NCI-H128 (cell line): ENCODE measurements around the gene TMA7B.
"Not testable (repeated sequence)": the region's sequence is repeated elsewhere in the genome, so short reads cannot be mapped to it uniquely, and the experiment has no call there.

Experiments used
- DNase-seq: peaks from one replicate; lab custom pipeline; 2025; ENCODE audit not compliant: unreplicated experiment; lab: John Stamatoyannopoulos, UW

The TMA7B gene

DNA sequence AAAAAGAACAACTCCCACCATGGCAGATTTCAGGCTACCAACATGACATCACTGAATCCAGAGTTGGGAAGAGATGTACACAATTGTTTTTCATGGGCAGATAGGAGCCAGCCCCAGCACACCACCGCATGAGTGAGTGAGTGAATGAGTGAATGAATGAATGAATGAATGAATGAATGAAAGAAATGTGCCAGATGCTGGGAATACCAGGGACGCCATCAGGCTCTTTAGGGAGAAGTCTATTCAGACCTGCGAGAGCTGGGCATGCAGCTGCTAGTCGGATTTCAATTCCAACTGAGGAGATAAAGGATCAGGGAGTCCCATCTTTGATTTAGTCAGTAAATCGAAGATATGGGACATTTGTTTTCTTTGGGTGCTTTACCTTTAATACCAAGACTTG lies 19.3 kb downstream of the TMA7B start:
- no peak for DNase-seq

DNA sequence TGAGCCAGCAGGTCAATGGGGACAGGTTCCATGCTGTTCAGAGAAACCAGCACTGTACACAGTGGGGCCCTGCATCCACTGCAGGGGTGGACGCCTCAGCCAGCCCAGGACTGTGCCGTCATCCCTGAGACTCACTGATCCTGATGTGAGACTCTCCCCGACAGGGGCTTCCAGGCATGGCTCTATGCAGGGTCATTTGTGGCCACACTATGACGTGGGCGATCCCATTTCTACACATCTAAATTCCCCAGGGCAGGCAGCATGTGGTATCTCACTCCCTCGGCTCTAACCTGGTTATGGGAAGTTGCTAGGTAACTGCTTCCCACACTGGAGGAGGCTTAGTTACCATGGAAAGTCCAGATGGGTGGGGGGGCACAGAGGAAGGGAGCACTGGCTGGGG lies 20.4 kb downstream of the TMA7B start:
- DNase-seq: no peak

DNA sequence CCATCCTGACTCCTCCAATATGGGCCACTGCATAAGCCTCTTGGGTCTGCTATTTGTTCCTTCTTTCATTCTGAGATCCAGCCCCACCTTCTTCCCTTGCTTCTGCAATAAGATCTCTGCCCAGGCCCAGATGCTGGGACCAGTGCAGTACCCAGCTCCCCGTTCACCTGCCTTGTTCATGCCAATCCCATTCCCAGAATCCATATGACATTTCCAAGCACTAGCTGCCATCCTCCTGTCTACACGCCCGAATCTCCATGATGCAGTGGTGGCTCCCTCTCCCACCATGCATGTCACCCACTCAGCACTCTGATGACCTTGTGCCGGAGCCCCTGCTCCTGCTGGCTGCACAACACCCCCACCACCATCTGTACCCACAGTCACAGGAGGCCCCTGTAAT lies 23.1 kb downstream of the TMA7B start:
- no peak for DNase-seq

DNA sequence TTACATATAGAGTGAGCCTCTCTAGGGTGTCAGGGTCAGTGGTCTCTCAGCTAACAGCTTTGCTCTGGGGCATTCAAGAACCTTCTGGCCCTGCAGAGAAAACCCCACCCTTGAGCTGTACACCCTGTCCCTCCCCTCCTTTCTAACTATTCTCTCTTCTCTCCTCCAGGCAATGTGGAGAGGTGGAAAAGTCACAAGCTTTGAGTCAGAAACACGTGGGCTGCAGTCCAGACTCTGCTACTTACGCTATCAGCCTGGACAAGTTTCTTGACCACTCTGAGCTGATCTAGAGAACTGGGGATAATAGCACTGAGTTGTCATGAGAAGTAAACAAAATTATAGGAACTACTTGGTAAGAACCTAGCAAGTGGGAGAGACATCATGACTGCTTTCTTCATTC lies 23.8 kb downstream of the TMA7B start:
- no peak for DNase-seq

DNA sequence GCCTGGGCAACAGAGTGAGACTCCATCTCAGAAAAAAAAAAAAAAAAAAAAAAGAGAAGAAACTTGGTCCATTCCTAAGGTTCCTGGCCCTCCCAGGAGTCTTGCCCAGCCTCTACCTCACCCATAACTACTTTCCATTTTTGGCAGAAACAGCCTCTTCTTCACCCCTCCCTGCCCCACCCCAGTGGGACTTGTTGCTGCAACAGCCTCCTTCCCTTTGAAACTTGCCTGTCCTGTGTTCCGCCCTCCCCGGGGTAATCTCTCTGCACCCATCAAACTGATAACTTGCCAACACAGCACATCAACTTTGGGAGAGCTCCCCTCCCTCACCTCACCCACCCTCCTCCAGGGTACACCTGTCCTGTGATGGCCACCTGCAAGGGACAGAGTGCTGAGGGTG lies 24.5 kb downstream of the TMA7B start:
- no peak for DNase-seq

DNA sequence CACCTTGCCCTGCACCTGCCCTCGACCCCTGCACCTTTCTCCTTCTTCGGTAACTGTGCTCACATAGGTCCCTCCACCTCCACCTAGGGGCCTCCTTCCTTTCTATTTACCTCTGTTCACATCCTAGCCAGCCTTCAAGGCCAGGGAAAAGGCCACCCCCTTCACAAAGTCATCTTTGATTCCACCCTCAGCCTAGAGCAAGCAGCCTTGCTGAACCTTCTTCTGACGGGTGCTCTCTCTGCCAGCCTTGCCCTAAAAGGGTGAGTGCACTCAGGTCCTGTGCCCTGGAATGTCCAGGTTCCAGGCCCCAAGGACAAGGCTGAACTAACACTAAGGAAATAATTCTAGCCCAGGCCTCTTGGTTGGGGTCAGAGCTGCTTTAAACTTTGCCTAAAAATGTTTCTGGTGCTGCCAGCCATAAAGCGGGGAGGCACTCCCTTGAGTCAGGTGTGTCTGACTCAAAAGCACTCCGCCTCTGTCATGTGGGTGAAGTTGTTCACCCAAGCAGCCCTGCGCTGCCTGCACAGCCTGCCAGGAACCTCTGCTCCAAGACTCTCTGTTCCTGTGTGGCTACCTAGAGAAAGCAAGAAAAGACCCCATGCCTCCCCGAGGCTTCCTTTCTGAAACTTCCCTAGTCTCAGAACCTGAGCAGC lies 25.3 kb downstream of the TMA7B start:
- no peak for DNase-seq

DNA sequence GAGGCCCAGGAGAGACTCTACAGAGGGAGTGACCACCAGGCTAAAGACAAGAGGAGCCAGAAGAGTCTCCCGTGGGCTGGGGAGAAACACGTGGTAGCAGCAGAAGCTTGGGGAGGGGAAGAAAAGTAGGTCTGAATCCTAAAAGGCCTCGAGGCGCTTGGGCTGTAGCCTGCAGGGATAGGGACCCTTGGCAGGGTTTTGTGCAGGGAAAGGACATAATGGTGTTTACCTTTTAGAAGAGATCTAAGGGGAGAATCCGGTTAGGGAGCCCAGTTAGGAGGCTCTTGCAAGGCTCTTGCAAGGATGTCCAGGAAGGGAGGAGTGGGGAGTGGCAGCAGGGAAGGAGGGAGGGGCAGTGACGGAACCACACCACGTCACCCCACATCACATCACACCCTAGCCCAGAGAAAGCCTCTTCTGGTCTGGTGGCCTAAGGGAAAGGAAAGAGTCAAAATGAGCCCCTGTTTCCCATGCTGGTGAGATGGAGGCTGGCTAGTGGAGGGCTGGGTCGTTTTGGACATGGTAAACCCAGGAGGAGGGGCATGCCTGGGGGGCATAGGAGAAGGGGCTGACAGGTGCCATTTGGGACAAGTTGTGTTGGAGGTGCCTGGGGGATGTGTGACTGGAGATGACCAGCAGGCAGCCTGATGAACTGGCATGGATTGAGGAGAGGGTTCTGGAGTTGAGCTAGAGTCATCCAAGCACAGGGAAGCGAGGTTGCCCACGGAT lies 28.4 kb downstream of the TMA7B start:
- no peak for DNase-seq

DNA sequence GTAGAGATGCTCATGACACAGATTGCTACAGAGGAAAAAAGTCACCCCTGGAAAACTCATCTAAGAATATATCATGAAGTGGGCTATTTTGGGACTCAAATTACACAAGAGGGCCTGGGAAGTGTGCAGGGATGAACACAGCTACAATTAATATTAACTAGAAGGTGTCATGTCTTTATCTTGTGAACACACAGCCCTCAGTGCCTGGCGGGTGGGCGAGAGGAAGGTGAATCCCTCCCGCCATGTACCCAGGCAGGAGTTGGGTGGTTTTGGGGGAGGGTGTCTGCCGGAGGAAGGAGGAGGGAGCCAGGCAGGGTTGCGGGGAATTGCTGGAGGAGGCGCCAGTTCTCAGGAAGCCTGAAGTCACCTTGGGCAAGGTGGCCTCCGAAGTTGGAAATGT lies 29.4 kb downstream of the TMA7B start:
- DNase-seq: no peak

DNA sequence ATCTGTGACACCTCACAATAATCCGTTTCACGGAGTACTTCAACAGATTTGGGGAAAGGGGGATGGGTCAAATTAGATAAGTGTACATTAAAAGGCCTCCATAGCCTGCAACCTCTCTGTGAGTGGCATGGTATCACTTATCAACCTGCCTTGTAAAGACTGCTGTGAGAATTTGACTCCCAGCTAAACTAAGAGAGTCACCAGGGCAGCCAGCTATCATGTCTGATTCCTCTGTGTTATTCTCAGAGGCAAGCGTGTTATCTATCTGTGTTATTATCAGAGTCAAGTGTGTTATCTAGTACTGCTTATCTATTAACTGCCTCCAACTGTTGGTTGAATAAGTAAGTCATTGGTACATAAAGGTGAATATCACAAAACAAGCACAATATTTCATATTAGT lies 30.5 kb downstream of the TMA7B start:
- no peak for DNase-seq

DNA sequence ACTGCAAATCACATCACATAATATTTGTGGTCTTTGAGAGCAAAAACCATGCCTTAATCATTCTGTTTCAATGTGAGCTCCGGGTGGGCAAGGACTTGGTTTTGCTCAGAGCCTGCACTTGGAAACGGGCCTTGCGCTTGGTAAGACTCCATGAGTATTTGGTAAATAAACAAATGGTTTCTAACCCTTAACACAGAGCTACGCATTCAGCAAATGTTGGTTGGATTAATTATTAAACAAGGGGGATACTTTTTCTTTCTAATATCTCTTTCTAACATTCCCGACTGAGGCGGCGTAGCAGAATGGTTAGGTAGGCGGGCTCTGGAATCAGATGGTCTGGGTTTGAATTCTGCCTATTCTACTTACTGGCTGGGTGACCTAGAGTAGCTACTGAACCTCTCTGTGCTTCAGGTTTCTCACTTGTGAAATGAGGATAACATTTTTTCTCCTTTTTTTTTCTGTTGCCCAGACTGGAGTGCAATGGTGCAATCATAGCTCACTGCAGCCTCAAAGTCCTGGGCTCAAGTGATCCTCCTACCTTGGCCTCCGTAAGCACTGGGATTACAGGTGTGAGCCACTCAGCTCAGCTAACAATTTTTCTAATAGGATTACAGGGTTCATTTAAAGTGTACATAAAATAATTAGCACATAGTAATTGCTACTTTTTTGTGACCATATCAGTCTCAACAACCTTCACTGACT lies 31.1 kb downstream of the TMA7B start:
- no peak for DNase-seq

DNA sequence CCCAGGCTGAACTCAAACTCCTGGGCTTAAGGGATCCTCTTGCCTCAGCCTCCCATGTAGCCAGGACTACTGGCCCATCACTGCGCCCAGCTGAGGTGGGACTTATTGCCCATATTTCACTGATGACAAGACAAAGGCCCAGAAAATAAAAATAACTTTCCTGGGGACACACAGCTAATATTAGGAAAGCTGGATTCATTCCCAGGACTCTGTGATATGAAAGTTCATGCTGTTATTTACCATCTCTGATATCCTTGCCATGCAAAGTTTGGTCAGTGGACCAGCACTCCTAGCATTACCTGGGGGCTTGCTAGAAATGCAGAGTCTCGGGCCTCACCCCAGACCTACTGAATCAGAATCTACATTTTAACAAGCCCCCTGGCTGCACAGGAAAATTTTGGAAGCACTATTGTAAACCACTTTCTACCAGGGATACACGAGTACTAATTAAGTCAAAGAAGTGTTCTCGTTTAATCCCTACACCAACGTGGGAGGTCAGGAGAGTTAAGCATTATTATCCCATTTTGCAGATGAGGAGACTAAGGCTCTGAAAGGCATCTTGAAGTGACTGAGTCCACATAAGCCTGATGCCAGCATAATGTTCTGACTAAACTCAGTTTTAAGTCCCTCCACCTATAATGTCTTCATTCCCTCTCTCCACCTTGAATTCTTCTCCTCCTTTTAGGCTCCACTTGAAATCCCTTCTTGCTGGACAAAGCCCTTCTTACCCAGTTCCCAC lies 32.1 kb downstream of the TMA7B start:
- no peak for DNase-seq

DNA sequence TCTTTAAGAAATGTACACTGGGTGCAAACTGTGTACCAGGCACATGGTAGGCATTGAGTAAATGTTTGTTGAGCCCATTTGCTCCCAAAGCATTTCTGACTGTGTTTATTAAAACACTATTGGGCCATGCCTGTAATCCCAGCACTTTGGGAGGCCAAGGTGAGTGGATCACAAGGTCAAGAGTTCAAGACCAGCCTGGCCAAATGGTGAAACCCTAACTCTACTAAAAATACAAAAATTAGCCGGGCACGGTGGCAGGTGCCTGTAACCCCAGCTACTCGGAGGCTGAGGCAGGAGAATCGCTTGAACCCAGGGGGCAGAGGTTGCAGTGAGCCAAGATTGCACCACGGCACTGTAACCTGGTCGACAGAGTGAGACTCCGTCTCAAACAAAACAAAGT lies 32.7 kb downstream of the TMA7B start:
- DNase-seq: not testable (repeated sequence)

DNA sequence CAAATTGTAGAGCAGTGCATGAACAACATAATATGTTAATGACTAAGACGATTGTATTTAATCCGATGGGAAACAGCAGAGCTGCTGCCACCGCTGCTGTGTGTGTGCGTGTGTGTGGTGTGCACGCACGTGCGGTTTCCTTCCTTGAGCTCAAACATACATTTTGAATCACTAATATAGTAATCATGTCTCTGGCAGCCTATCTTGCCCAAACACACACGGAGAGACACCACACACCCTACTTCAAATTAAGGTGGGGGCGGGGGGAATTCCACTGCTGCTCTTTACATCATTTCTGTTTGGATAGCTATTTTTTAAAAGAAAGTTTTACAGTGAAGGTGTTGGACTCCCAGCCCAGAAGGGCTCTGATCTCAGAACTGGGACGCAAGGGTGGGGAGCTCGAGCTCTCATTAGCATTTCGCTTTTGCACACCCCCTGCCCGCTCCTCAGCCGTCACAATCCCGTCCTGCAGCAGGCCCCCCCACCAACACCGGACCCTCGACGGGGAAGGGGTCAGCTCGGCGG lies 33.9 kb downstream of the TMA7B start:
- DNase-seq: no peak

DNA sequence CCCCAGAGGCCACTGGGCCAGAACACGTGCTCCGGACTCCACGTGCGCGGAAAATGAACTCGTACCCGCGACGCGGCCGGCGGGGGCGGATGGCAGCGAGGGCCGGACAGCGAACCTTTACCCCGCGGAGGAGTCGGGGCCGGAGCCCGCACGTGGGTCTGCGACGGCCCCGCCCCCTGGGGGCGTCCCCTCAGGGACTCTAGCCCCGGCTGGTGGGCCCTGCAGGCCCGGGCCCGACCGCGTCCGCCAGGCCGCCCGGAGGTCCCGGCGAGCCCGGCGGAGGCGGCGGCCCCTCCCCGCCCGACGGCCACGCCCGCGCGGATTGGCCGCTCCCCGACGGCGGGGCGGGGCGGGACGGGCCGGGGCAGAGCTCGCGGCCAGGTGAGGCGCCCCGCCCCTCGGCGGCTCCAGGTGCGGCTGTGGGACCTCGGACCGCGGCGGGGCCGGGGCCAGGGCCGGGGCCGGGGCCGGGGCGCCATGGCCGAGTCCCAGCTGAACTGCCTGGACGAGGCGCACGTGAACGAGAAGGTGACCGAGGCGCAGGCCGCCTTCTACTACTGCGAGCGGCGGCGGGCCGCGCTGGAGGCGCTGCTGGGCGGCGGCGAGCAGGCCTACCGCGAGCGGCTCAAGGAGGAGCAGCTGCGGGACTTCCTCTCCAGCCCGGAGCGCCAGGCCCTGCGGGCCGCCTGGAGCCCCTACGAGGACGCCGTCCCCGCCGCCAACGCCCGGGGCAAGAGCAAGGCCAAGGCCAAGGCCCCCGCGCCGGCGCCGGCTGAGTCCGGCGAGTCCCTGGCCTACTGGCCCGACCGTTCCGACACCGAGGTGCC lies 34.6 kb downstream of the TMA7B start, which contains the start of gene FAM83F:
TSS of gene FAM83F (plus strand) at position 389 of the 827 bp plus-strand sequence. CDS start at position 478, 89 bp downstream.
- DNase-seq: no peak

DNA sequence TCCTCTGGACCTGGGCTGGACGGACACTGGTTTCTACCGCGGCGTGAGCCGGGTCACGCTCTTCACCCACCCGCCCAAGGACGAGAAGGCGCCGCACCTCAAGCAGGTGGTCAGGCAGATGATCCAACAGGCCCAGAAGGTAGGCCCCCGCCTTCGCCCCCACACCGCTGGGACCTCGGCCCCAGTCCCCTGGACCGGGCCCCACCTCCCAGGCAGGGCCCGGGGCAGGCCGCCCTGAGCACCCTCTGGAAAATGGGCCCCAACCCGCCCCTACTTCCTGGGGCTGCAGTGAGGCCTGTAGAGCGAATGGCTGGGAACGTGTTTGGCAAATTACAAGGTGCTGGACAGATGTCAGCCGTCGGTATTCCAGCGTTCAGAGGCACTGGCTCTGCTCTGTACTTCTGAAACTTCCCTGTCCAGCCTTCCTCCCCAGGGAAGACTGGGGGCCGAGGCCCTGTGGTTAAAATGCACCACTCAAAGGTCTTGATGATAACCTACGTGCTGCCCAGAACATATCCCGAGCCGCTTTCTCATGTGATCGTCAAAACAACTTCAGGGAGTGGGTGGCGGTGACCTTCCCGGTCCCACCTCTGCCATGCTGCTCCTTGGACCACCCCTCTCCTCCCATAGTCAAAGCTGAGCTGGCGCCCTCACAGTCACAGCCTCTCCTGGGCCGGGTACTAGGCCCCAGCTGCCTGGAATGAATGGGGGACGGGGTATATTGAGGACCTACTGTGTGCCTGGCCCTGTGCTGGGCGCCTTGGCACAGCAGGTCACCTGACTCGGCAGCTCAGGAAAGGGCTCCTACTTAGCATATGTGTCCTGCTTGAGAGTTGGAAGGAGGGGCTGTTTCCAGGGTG lies 35.4 kb downstream of the TMA7B start:
- DNase-seq: no peak

DNA sequence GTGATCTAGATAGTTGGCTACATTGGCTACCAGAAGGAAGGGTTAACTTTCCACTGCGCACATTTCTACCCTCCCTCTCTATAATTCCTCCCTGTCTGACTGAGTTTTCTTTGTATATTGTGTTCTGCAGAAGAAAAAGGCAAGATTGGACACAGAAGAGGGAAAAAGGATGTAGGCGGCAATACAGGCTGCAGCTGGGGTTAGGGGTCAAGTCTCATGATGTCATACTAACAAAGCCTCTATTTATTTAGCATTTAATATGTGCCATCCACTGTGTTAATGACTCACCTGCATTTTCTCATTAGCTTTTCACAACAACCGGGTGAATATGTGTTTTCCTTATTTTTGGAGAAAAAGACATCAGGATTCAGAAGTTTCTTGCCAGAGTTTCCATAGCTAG lies 36.5 kb downstream of the TMA7B start:
- DNase-seq: no peak

DNA sequence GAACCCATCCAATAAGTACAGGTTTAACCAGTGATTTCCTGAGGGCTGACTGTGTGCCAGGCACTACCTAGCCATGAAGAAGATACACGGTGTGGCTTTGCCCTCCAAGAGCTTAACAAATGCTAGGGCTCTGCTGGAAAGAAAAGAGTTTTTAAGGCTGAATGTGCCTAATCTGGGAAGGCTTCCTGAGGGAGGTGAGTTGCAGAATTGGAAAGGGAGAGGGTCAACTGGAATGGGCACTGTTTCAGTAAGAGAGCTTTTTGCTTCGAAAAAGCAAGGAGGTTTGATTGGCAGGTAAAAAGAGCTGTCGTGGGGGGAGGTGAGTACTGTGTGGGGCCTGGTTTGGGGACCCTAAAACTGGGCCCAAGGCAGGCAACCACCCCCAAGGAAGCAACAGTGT lies 37.2 kb downstream of the TMA7B start:
- DNase-seq: no peak

DNA sequence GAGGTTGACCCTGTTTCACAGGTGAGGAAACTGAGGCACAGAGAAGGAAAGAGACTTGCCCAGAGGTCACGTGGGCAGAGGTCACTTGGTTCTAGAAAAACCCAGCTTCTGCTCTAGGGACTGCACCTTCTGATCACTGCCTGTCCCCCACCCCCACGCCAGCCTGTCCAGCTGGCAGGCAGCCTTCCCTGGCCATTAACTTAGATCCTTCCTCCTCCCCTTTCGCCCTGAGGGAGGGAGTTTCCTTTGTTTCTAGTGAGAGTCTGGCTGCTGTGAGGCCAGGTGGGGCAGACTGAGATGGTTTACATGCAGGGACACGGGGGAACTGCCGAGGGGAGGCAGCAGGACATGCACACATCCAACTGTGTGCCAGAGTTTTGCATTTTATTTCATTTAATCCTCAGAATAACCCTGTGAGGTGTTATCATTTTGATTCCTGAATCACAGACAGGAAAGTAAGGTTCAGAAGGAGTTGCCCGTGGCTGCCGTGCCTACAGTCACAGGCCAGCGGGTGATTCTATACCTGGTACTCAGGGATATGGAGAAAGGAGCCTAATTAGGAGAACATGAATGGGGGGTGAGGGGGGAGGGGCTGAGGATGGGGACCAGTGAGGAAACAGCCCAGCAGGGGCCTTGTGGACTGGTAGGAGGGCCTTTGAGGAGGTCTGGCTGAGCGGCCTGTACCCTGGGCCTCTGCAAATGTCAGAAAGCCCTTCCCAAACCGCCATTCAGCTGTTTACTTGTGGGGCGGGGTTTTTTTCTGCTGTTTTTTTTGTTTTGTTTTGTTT lies 37.9 kb downstream of the TMA7B start:
- peak; percentile 1 for DNase-seq
